H1 (cell line): ENCODE data around the gene PHC2. TPM values are rescaled to one million over a fixed set of nuclear protein-coding genes. Genes with fewer than 3 reads are reported as not detected.

ENCODE experiments used
- CTBP2 ChIP-seq: IDR thresholded peaks from 2 replicates; pipeline ENCODE4 v1.7.0; 2011; ENCODE audit warnings: borderline replicate concordance, mild to moderate bottlenecking, moderate library complexity, mixed read lengths, low read length; ENCODE audit not compliant: insufficient read depth, insufficient read length
- polyA plus RNA-seq, 7 experiments: library from polyadenylated mRNA; depleted of rRNA in 3 of 7; stranded (reverse) in 5 of 7; unstranded in 2 of 7; fragments of >200 nt in 5 of 7; fragments of 200-250 nt in 2 of 7; gene quantifications; 1 replicate in 5 of 7; 2 replicates in 1 of 7; 4 replicates in 1 of 7; pipeline versions ENCODE4 v1.2.1 to v1.2.3, GENCODE V29; 2011 to 2013; ENCODE audit warnings: missing spikeins in 2 of 7, mixed read lengths in 2 of 7
- total RNA-seq: library from RNA; stranded (reverse); fragmentation: NEBNext Ultra II Directional; extraction: Animal tissue kit (Norgen Biotek cat#: 25700); gene quantifications from 2 replicates; pipeline ENCODE4 v1.2.1, GENCODE V29; 2021

The PHC2 gene
- total and polyA plus RNA-seq, 2 of the 8 experiments (the other 6 are each of a cell fraction or from before 2014, with no cell fraction given), result 5.6 to 14.2 TPM

DNA sequence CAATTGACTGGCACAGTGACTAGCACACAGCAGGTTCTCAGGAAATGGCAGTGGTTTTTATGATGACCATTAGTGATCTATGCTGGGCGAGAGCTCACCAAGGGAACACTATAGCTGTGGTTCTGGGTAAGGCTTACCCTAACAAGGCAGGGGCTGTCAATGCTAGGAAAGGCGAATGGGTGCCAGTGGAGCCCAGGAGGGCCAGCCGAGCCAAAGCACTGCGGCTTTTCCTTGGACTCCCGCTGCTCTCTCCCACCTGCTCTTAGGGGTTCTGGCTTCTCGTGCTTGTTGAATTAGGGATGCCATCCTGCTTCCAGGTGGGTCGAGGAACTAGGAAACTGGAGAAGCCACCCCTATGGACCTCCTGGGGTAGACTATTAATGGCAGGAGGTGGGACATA, 100.0 kb downstream of the PHC2 start (continued):
- no peak for TF ChIP-seq CTBP2
